Amniotic epithelial cell (primary cell): Measurements from ENCODE around the gene FOXC1.

Experiments used
- DNase-seq: peaks from one replicate; pipeline ENCODE4 v3.0.0-alpha.2; 2010; ENCODE audit warnings: low read depth

FOXC1 gene

GRCh38 chr6:1643830-1644445 is 34.2 kb downstream of the FOXC1 start:
- DNase-seq = no peak

- DNase-seq = no peak
Observed at GRCh38 chr6:1644516-1645060, 34.9 kb downstream of the FOXC1 start.

GRCh38 chr6:1645466-1646185 is 35.9 kb downstream of the FOXC1 start:
- no peak for DNase-seq

- DNase-seq = no peak
Observed at GRCh38 chr6:1651362-1651761, 41.6 kb downstream of the FOXC1 start.

GRCh38 chr6:1652842-1653241 is 43.1 kb downstream of the FOXC1 start:
- no peak for DNase-seq

GRCh38 chr6:1654054-1654453 is 44.3 kb downstream of the FOXC1 start:
- DNase-seq = no peak

GRCh38 chr6:1657116-1657770 is 47.5 kb downstream of the FOXC1 start:
- DNase-seq = no peak

GRCh38 chr6:1657771-1658165 is 48.1 kb downstream of the FOXC1 start:
- no peak for DNase-seq

- no peak for DNase-seq
Observed at GRCh38 chr6:1658212-1659005, 48.7 kb downstream of the FOXC1 start.

GRCh38 chr6:1659816-1660215 is 50.1 kb downstream of the FOXC1 start:
- DNase-seq = no peak

GRCh38 chr6:1662534-1662933 is 52.8 kb downstream of the FOXC1 start:
- DNase-seq = no peak
